NCI-H1092 treated with DMSO at 0.1 percent for 48 hours (cell line): ENCODE results near the gene TLR4.

Experiments
- DNase-seq: peaks from one replicate; lab custom pipeline; 2025; lab: John Stamatoyannopoulos, UW

Gene TLR4

DNA sequence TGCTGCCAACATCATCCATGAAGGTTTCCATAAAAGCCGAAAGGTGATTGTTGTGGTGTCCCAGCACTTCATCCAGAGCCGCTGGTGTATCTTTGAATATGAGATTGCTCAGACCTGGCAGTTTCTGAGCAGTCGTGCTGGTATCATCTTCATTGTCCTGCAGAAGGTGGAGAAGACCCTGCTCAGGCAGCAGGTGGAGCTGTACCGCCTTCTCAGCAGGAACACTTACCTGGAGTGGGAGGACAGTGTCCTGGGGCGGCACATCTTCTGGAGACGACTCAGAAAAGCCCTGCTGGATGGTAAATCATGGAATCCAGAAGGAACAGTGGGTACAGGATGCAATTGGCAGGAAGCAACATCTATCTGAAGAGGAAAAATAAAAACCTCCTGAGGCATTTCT, 10.1 kb downstream of the TLR4 start:
- no peak for DNase-seq

DNA sequence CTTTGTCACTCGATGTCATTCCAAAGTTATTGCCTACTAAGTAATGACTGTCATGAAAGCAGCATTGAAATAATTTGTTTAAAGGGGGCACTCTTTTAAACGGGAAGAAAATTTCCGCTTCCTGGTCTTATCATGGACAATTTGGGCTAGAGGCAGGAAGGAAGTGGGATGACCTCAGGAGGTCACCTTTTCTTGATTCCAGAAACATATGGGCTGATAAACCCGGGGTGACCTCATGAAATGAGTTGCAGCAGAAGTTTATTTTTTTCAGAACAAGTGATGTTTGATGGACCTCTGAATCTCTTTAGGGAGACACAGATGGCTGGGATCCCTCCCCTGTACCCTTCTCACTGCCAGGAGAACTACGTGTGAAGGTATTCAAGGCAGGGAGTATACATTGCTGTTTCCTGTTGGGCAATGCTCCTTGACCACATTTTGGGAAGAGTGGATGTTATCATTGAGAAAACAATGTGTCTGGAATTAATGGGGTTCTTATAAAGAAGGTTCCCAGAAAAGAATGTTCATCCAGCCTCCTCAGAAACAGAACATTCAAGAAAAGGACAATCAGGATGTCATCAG, 11.3 kb downstream of the TLR4 start:
- no peak for DNase-seq

DNA sequence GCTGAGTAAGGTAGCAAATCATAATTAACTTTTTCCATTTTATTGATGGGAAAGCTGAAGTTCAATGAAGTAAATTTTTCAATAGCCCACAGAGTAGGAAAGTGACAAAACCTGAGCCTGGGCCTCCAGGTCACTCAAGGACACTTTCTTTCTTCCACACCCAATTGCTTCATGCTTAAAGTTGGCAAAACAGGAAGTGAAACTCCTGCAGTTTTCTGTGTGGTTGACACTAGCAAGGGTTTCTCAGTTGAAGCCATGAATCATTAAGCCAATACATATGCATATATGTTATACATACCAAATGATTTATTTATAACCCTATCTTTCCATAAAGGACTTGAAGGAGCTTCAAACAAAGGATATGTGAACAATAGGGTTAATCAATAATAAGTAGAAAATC, 13.9 kb downstream of the TLR4 start:
- DNase-seq = no peak

DNA sequence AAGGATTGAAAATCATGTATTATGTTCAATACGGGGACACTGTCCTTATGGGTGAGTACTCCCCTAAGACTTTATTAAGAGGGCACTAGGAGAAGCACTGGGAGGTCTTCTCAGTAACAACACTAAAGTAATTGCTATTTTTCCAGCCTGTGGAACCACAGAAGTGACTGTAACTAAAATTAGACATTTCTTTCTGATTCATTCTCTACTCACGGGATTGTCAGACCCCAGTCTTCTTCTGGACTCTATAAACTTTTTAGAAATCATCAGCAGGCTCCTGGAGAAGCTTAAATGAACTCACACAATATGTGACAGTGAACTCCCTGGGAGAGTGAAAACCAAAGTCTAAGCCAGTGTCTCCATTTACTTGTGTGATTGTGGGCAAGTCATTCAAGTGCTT, 14.5 kb downstream of the TLR4 start:
- no peak for DNase-seq

DNA sequence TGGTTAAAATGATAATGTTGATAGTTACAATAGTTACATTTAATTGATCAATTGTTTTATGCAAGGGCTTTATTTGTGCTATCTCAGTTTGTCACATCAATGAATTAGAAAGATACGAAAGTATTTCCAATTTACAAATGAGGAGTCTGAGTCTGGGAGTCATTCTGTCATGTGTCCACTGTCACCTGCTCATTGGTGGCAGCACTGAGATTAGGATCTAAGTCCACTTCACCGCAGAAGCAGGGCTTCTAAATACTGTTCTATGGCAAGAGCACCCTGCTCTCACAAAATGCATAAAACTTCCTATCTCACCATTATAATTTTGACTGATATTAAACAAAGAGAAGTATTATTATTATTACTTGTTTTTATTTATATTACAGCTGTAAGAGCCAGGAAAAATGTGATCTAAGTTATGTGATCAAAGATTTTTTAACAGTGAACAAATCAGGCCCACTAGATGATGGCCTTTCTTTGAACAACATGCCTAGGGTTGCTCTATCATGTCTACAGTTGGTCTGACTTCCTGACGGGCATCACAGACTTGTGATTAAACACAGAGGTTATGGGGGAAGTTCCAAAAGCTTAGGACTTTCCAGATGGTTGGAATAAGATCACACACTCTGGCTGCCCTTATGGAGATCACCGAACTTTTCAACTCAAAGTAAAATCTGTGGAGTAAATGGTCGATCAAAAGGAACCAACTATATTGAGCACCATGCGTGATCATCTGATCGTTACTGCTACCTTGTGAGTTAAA, 15.1 kb downstream of the TLR4 start:
- DNase-seq = no peak

DNA sequence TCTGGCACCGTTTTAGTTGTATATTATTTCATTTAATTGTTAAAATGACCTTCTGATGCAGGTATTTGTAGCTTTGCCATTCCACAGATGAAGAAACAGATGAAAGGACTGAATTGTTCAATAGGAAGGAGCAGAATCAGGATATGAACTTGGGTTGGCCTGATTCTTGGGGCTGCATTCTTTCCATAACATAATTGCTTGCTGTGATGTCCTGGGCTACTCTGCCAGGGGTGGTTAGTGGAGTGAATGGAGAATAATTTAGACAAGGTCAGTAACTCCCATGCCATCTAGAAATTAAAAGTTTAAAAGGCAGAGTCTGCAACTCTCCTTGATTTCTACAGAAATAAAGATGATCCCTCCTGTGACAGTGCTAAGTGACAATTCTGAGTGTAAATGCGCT, 15.9 kb downstream of the TLR4 start:
- DNase-seq = no peak

DNA sequence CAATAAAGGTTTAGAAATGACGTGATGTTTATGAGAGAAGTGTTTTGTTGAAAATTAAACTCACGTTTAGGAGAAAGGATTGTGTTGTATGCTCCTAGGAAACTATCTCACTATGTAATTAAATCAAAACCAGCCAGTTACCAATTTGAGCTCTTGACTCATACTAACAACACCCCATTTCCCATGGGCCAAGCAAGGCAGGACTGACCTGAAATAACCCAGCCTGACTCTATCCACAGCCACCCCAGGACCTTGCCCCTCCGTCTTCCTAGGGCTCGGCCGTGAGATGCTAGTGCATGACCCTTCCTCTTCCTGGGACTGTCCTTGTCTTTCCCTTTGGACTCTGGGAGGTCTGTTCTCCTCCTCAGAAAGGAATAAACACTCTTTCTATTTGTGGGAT, 16.4 kb downstream of the TLR4 start:
- no peak for DNase-seq

DNA sequence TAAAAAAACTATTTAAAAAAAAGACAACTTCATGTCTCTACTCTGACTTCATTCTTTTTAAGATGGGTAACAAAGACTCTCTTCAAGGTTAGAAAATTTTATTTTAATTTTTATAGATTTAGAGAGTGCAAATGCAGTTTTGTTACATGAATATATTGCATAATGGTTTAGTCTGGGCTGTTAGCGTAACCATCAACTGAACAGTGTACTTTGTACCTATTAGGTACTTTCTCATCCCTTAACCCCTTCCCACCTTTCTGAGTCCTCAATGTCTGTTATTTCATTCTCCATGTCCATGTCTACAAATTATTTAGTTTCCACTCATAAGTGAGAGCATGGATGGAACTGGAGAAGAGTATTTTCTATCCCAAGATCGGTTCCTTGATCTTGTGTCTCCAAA, 16.8 kb downstream of the TLR4 start:
- DNase-seq = no peak

DNA sequence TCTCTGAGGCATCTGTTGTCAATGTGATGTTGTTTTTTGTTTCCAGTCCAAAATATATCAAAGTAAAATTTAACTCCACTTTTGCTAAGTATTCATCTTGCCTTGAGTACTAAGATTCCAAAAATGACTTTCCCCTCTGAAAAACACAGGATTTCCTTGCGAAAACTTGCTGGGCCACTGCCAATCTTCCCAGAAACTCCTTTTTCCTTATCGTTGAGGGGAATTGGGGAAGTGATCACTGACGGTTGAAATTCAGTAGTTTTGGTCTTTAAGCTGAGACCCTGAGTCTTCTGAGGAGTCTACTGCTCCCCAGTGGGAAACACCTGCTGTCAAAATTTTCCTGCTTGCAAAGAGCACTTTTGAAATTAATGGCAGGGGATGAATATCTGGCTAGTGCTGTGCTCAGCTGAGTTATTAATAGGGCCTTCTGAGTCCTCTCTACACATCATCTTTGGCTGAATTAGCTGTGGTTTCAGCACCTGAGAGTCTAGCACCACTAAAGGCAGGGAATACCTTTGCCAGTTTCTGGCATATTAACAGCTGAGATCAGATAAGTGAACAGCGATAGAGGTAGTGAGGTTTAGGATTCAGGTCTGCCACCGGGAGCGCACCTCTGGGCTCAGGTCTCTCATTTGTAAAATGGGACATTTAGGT, 18.0 kb downstream of the TLR4 start:
- DNase-seq = no peak

DNA sequence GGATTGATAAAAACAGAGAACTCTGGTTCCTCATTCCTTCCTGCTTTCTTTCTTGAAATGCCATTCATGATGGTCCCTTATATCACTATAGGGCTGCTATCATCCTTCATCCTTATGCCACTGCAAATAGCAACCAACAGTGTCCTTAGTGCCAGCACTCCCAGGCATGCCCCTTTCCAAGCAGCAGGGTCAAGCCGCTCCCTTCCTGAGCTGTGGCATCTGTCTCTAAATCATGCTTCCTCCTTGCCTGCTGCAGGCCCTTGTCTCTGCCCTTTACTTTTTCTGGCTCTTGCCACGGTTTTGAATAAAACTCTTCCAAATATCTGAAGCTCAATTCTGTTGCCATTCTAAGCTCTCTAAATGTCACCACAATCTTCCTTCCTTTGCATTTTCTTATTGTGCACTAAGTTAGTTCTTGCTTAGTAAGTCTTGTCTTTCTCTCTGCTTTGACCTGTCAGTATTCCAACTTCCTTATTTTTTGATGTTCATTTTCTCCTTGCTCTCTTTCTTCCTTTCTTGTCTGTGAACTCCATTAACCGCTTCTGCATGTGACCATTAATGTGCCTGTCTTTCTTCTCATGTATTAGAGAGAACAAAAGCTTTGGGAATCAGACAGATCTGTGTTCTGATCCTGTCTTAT, 19.9 kb downstream of the TLR4 start:
- DNase-seq = no peak

DNA sequence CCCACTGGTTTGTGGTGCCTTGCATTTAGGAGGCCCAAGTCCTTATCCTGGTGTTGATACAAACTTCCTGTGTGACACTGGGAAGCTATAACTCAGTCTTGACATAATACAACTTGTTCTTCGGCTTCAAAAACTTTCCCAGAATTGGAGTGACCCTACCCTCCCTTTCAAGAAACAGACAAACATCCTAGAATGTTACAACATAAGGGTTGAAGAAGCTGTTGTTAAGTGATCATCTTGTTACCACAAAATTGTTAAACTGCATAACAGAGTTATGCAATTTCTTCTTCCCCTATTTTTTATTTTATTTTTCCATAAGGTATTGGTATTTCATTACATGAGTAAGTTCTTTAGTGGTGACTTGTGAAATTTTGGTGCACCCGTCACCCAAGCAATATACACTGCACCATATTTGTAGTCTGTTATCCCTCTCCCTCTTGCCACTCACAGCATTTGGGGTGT, 21.3 kb downstream of the TLR4 start:
- no peak for DNase-seq

DNA sequence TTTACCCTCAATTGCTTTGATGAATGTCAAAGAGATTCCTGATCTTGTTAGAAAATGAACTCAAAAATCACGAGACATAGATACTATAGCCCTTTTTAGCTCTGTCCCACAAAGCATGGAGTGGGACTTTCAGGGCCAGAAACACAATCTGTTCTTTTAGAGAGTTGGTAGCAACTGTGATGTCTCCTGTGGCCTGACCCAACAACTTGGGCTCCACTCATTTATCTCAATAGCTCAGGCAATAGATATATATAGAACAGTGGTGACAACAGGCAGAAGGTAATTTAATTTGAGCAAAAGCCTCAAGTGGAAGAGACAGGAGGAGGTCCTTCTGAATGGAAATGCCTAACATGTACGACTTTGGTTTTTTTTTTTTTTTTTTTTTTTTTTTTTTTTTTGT, 25.2 kb downstream of the TLR4 start:
- DNase-seq = no peak

DNA sequence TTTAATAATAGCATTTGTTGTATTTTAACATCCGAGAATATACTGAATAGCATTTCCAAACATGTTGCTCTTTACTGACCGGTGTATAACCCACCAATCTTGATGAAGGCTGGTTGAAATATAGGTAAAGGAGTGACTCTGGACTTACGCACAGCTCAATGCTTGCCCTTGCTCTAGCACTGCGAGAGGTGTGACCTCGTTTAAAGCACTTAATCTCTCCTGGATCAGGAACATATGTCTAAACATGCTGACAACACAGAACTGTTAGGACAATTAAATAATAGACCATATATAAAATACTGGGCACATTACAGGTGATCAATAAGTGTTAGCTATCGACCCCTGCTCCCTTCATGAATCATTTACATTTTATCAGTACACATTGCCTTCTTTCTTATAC, 28.3 kb downstream of the TLR4 start:
- DNase-seq = no peak

DNA sequence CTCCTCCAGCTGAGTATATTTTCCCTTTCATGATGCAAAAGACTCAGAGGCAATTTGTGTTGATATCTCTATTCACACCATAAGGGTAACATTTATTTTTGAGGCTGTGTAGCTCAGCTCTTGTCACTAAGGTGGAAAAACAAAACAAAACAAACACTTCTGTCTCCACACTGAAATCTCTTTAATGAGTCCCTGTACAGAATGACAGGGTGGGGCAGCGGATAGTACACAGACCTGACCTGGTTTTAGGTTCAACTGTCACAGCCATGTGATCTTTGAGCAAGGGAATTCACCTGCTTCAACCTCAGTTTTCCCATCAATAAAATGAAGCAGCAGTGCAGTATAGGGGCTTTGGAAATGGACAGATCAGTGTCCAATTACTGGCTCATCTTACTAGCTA, 29.3 kb downstream of the TLR4 start:
- DNase-seq = no peak

DNA sequence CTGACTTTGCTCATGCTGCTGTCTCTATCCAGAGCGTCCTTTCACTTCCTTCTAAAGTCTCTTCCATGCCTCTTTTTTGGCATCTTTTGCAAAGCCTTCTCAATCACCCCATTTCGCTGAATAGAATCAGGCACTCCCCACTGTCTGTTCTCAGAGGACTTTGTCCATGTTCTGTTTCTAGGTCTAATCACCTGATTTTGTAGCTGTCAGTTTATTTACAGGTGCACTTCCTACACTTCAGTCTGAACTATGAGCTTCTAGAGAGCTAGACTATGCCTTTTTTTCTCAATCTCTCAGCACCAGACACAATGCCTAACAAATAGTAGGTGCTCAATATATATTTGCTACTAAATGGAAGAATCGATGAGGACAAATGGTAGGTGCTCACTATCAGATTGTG, 29.9 kb downstream of the TLR4 start:
- no peak for DNase-seq

DNA sequence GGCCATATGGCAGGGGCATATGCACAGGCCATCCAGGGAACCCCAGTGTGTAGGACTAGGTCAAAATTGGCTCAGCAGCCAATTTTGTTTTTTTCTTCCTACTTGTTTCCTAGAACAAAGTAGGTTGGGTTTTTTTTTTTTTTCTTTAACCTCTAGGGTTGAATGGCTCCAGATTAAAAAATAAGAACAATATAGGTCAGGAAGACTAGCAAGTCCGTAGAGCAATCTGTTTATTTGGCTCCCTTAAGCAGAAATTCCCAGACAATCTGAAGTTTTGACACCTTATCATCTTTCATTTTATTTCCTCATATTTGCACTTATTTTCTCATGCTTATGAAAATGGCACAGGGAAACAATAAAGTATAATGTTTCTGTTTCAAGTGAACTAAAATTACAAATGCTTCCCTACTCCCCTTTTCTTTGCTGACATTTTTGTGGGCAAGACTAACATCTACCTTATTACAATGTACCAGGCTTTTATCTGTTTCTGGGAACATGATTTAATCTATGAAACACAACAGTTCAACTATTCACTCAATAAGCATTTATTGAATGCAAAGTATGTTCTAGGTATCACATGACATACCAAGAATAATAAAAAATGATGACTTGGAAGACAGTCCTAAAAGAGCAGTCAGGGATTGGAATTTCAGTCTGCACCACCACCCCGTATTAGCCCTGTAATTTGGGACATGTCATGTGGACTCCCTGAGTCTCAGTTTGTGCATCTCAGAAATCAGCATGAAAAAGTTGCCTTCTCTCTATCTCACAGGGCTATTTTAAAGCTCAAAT, 30.5 kb downstream of the TLR4 start:
- no peak for DNase-seq

DNA sequence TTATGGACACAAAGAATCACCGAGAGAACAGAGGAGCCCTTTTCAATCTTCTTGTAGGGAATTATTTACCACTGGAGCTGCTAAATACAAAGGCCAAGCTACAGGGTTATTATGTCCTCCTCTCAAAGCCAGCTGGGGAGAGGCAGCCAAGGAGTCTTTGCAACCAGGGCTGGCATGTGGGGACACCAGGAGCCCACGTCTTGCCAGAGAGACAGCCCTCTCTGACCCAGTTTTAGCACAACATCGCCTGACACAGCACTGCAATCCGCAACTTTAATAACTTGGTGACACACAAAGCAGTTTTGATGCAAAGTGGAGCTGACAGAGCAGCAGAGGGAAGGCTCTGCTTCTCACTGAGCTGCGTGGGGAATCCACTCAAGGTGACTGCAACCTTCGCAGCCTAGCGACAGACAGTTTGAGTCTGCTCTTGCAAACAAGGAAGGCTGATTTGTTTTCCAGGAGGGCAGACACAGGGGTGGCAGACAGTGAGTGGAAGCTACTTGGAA, 33.6 kb downstream of the TLR4 start:
- DNase-seq = no peak

DNA sequence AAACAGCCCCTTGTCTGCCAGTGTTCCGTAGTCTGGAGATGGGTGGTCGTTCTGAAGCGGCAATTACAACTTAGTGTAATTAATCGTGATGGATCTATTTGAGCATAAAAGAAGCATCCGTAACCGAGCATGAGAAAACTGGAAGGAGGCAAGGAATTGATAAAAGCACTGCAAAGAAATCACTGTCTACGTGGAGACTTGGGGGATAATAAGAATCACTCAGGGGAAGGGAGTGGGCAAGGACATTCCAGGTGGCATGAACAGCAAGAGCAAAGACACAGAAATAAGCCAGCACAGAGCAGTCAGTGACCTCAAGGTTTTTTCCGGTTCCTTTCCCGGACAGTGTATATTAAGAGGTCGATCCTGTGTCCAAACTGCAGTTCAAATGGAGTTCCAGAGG, 35.0 kb downstream of the TLR4 start:
- no peak for DNase-seq

DNA sequence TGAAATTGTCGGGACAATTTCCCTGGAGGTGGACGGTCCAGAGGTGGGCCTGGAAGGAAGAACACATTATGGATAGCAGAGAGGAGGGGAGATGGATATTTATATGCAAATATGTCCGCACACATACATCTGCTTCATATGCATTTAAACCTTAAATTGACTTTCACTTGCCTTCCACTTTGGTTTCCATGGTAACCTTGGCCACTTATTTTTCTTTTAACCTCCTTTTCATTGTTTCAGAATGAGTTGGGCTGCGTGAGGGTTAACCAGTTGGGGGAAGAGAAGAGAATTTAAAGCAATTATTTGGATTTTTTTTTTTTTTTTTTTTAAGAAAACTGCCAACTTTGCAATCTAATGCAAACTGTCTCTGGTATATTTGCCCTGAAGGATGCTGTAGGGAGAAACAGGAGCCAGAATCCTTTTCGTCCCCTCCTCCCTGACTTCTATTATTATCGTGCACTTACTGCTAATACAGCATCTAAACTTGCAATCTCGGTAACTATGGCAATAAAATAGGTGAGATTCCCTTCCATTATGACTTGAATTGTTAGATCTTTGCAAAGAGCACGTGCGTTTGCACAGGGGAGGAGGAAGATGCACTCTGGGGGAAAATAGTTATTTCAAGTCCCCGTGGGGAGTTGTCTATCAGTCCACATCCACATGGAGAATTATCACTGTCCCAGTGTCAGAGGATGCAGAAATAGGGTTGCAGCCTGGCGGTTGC, 35.6 kb downstream of the TLR4 start:
- no peak for DNase-seq

DNA sequence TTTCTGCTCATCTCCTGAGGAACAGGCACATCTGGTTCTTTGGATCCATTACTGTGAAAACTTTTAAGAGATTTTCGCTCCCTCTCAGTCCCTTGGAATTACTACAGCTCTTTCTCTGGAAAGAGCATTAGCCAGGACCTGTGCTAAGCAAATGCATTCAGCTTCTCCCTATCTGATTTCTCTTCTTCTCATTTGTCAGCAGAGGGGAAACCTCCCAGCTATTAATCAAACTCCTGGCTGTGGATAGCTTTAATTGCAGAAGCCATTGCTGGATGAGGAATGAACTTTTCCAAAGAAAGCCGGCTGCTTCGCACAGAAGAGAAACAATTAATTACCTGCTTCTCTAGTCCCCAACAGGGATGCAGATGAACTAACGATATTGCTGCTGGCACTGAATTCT, 37.9 kb downstream of the TLR4 start:
- DNase-seq = no peak

DNA sequence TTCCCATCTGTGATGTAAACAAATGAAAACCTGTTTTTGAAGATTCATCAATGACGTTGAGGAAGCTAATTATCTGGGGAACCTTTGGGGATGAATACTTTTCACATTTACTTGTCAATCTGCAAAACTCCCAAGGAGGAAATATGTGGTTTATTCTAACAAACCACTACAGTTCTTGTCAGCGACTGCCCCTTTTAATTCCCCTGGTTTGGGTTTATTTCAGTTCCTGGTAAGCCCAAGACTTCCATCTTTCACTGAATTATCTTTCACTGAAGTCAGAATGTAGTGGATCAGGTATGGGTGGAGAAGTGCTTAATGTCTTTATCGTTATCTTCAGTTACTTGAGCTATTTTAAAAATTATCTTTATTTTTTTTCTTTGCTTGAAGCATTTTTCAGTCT, 40.2 kb downstream of the TLR4 start:
- DNase-seq = no peak
